ENCODE results near the gene POMC.
"Not testable (repeated sequence)": the region's sequence is repeated elsewhere in the genome, so short reads cannot be mapped to it uniquely, and the experiment has no call there.

Gene POMC

GRCh38 chr2:25168256-25169072, at the start of gene POMC:
POMC (minus strand) TSS chr2:25168580; CDS start chr2:25164772, 3,808 bp downstream.
- no peak for DNase-seq (ENCODE audit: low read depth, low spot score)

GRCh38 chr2:25218100-25218499, 49.7 kb upstream of the POMC start:
- DNase-seq (ENCODE audit: low read depth, low spot score) = no peak

- no peak for DNase-seq (ENCODE audit: low read depth, low spot score)
Observed at GRCh38 chr2:25215948-25216679, 47.7 kb upstream of the POMC start.

GRCh38 chr2:25215232-25215631, 46.9 kb upstream of the POMC start:
- DNase-seq (ENCODE audit: low read depth, low spot score) = no peak

- DNase-seq (ENCODE audit: low read depth, low spot score) = no peak
Observed at GRCh38 chr2:25213229-25213628, 44.8 kb upstream of the POMC start.

- DNase-seq (ENCODE audit: low read depth, low spot score) = not testable (repeated sequence)
Observed at GRCh38 chr2:25210923-25211322, 42.5 kb upstream of the POMC start.

GRCh38 chr2:25207078-25207545, 38.7 kb upstream of the POMC start:
- DNase-seq (ENCODE audit: low read depth, low spot score) = no peak

GRCh38 chr2:25204190-25204838, 35.9 kb upstream of the POMC start:
- DNase-seq (ENCODE audit: low read depth, low spot score) = no peak

- DNase-seq (ENCODE audit: low read depth, low spot score) = no peak
Observed at GRCh38 chr2:25202275-25202674, 33.9 kb upstream of the POMC start.

- DNase-seq (ENCODE audit: low read depth, low spot score) = no peak
Observed at GRCh38 chr2:25201794-25202193, 33.4 kb upstream of the POMC start.

- DNase-seq (ENCODE audit: low read depth, low spot score) = no peak
Observed at GRCh38 chr2:25201265-25201664, 32.9 kb upstream of the POMC start.

- DNase-seq (ENCODE audit: low read depth, low spot score) = no peak
Observed at GRCh38 chr2:25198576-25198975, 30.2 kb upstream of the POMC start.

GRCh38 chr2:25198209-25198525, 29.8 kb upstream of the POMC start:
- DNase-seq (ENCODE audit: low read depth, low spot score) = no peak

GRCh38 chr2:25197336-25198208, 29.2 kb upstream of the POMC start:
- no peak for DNase-seq (ENCODE audit: low read depth, low spot score)

- DNase-seq (ENCODE audit: low read depth, low spot score) = no peak
Observed at GRCh38 chr2:25194576-25195122, 26.3 kb upstream of the POMC start.

- DNase-seq (ENCODE audit: low read depth, low spot score) = no peak
Observed at GRCh38 chr2:25190536-25190935, 22.2 kb upstream of the POMC start.

GRCh38 chr2:25188405-25188804, 20.0 kb upstream of the POMC start:
- DNase-seq (ENCODE audit: low read depth, low spot score) = no peak

GRCh38 chr2:25187729-25188350, 19.5 kb upstream of the POMC start:
- DNase-seq (ENCODE audit: low read depth, low spot score) = no peak

GRCh38 chr2:25184254-25184653, 15.9 kb upstream of the POMC start:
- DNase-seq (ENCODE audit: low read depth, low spot score) = no peak

GRCh38 chr2:25178976-25179375, 10.6 kb upstream of the POMC start:
- DNase-seq (ENCODE audit: low read depth, low spot score) = no peak

- no peak for DNase-seq (ENCODE audit: low read depth, low spot score)
Observed at GRCh38 chr2:25177211-25177611, 8.8 kb upstream of the POMC start.
